Trophoblast cell (in vitro differentiated cells and primary cell): ENCODE measurements around the gene ATAD3C.
"Not testable (repeated sequence)": the region's sequence is repeated elsewhere in the genome, so short reads cannot be mapped to it uniquely, and the experiment has no call there.

Experiments used
- DNase-seq, 2 donors: peaks; one replicate each; pipeline ENCODE4 v3.0.0-alpha.2; 2016
- H2AFZ ChIP-seq: 2 replicates; pipeline ENCODE4 v1.6.1; 2013; ENCODE audit warnings: low read length, moderate library complexity, mild to moderate bottlenecking; ENCODE audit not compliant: insufficient read depth, poor library complexity
- H2AK5ac ChIP-seq: 2 replicates; pipeline ENCODE4 v1.6.1; 2013; ENCODE audit warnings: mild to moderate bottlenecking, low read length
- H2BK120ac ChIP-seq: 2 replicates; pipeline ENCODE4 v1.6.1; 2013; ENCODE audit warnings: low read length, mild to moderate bottlenecking, moderate library complexity; ENCODE audit not compliant: insufficient read depth, poor library complexity
- H2BK12ac ChIP-seq: 2 replicates; pipeline ENCODE4 v1.6.1; 2013; ENCODE audit warnings: mild to moderate bottlenecking, low read length, moderate library complexity
- H2BK5ac ChIP-seq: 2 replicates; pipeline ENCODE4 v1.6.1; 2013; ENCODE audit warnings: low read length, low read depth, moderate library complexity, mild to moderate bottlenecking; ENCODE audit not compliant: poor library complexity
- H3K14ac ChIP-seq: 2 replicates; pipeline ENCODE4 v1.6.1; 2013; ENCODE audit warnings: mild to moderate bottlenecking, low read length
- H3K18ac ChIP-seq: 2 replicates; pipeline ENCODE4 v1.6.1; 2013; ENCODE audit warnings: mild to moderate bottlenecking, low read length
- H3K23ac ChIP-seq: 2 replicates; pipeline ENCODE4 v1.6.1; 2013; ENCODE audit warnings: low read length
- H3K27ac ChIP-seq: 2 replicates; pipeline ENCODE4 v1.5.1; 2013; ENCODE audit warnings: low read depth, mild to moderate bottlenecking, inconsistent platforms, low read length, moderate library complexity
- H3K27me3 ChIP-seq: 2 replicates; pipeline ENCODE4 v1.6.1; 2013; ENCODE audit warnings: inconsistent platforms, mild to moderate bottlenecking, low read length, moderate library complexity; ENCODE audit not compliant: insufficient read depth
- H3K36me3 ChIP-seq, 2 experiments: 1 replicate in 1 of 2; 2 replicates in 1 of 2; pipeline ENCODE4 v1.6.1; 2013; ENCODE audit warnings: low read length in 2 of 2, mild to moderate bottlenecking in 2 of 2, moderate library complexity in 1 of 2; ENCODE audit not compliant: insufficient read depth in 2 of 2, control insufficient read depth in 1 of 2
- H3K4ac ChIP-seq: 2 replicates; pipeline ENCODE4 v1.6.1; 2013; ENCODE audit warnings: low read depth, mild to moderate bottlenecking, low read length, moderate library complexity
- H3K4me1 ChIP-seq, 2 experiments: 1 replicate in 1 of 2; 2 replicates in 1 of 2; pipeline ENCODE4 v1.6.1; 2013; ENCODE audit warnings: low read length in 2 of 2, mild to moderate bottlenecking in 2 of 2, moderate library complexity in 1 of 2; ENCODE audit not compliant: insufficient read depth in 2 of 2, control insufficient read depth in 1 of 2
- H3K4me2 ChIP-seq: 2 replicates; pipeline ENCODE4 v1.6.1; 2013; ENCODE audit warnings: inconsistent platforms, mild to moderate bottlenecking, low read length, moderate library complexity
- H3K4me3 ChIP-seq: 2 replicates; pipeline ENCODE4 v1.5.1; 2013; ENCODE audit warnings: mild to moderate bottlenecking, low read depth, low read length, inconsistent platforms
- H3K79me1 ChIP-seq: one replicate; pipeline ENCODE4 v1.6.1; 2013; ENCODE audit warnings: low read length
- H3K79me2 ChIP-seq: 2 replicates; pipeline ENCODE4 v1.6.1; 2013; ENCODE audit warnings: low read length, mild to moderate bottlenecking; ENCODE audit not compliant: control insufficient read depth, insufficient read depth, poor library complexity
- H3K9ac ChIP-seq: 2 replicates; pipeline ENCODE4 v1.6.1; 2013; ENCODE audit warnings: mild to moderate bottlenecking, low read length
- H3K9me3 ChIP-seq: 2 replicates; pipeline ENCODE4 v1.6.1; 2013; ENCODE audit warnings: low read depth, mild to moderate bottlenecking, control low read depth, inconsistent platforms, low read length; ENCODE audit not compliant: insufficient read depth
- H4K12ac ChIP-seq: 2 replicates; pipeline ENCODE4 v1.6.1; 2013; ENCODE audit warnings: low read depth, mild to moderate bottlenecking, low read length, moderate library complexity
- H4K8ac ChIP-seq: 2 replicates; pipeline ENCODE4 v1.6.1; 2013; ENCODE audit warnings: low read depth, mild to moderate bottlenecking, low read length, moderate library complexity
- H4K91ac ChIP-seq: one replicate; pipeline ENCODE4 v1.6.1; 2013; ENCODE audit warnings: low read depth, mild to moderate bottlenecking, low read length, moderate library complexity
- WGBS: extraction: QIAGEN DNeasy Blood & Tissue Kit; methylation state at CpG from one replicate; pipeline ENCODE4 v1.1.7; 2013; ENCODE audit warnings: missing lambda C conversion rate; ENCODE audit not compliant: insufficient read length, insufficient coverage; ENCODE audit errors: extremely low coverage; 5-methylcytosine and 5-hydroxymethylcytosine counted together

The ATAD3C gene

GRCh38 chr1:1479547-1480487 lies 30.3 kb downstream of the ATAD3C start:
- Histone ChIP-seq H3K4me1 (no peaks in the 10 kb centered on the region), H4K91ac (no peak overlapping the region), H2BK12ac (no peak overlapping the region), H3K14ac (no peak overlapping the region), H2BK5ac (no peak overlapping the region), H3K27ac (no peak overlapping the region), H3K4ac (no peak overlapping the region), H3K9ac (no peak overlapping the region), H3K9me3 (peaks cover 8% of the 10 kb centered on the region), H3K79me2 (no peaks in the 10 kb centered on the region), H3K36me3 (peaks cover 65 to 66% of the 10 kb centered on the region in 2 experiments), H3K27me3 (no peaks in the 10 kb centered on the region), H3K18ac (no peak overlapping the region), H4K8ac (no peak overlapping the region), H4K12ac (no peak overlapping the region), H2AFZ (no peak overlapping the region), H2AK5ac (no peak overlapping the region), H2BK120ac (no peak overlapping the region), H3K4me2 (no peak overlapping the region), H3K4me3 (peak overlapping the region; percentile 52), H3K79me1 (no peaks in the 10 kb centered on the region), H3K23ac (no peak overlapping the region)
- no peak for DNase-seq
- WGBS = no CpG with 5 or more reads among the region's 42 CpGs

- H3K4ac ChIP-seq, H4K91ac ChIP-seq, H2BK12ac ChIP-seq, H3K4me2 ChIP-seq, H2BK120ac ChIP-seq, H3K14ac ChIP-seq, H2AK5ac ChIP-seq, H3K23ac ChIP-seq, H3K18ac ChIP-seq, H3K27me3 ChIP-seq, H4K8ac ChIP-seq, DNase-seq, H3K9ac ChIP-seq, H2BK5ac ChIP-seq, H3K27ac ChIP-seq, H3K9me3 ChIP-seq, H2AFZ ChIP-seq, H3K79me2 ChIP-seq, H4K12ac ChIP-seq, H3K4me1 ChIP-seq, H3K4me3 ChIP-seq, H3K79me1 ChIP-seq: not testable (repeated sequence)
- H3K36me3 ChIP-seq = peaks cover 66 to 69% of the 10 kb centered on the region in 2 experiments
- no CpG with 5 or more reads among the region's 16 CpGs for whole genome bisulfite sequencing
These were observed 31.0 kb downstream of the ATAD3C start for GRCh38 chr1:1480488-1480867.

DNA sequence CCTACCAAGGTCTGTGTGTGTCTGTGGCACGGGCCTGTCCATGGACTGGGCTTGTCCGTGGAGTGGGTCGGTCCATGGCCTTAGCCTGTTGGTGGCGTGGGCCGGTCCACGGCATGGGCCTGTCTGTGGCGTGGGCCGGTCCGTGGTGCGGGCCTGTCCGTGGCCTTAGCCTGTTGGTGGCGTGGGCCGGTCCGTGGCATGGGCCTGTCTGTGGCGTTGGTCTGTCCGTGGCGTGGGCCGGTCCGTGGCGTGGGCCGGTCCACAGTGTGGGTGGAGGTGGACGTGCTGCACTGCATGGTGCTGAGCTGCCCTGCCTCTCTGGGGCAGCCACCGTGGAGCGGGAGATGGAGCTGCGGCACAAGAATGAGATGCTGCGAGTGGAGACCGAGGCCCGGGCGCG lies 32.3 kb downstream of the ATAD3C start:
- H3K23ac ChIP-seq, DNase-seq, H3K79me1 ChIP-seq, H3K27ac ChIP-seq, H3K9me3 ChIP-seq, H2AFZ ChIP-seq, H3K4me3 ChIP-seq, H3K4me1 ChIP-seq, H3K79me2 ChIP-seq, H3K27me3 ChIP-seq, H3K14ac ChIP-seq, H2BK120ac ChIP-seq, H3K9ac ChIP-seq, H3K4ac ChIP-seq, H4K12ac ChIP-seq, H4K91ac ChIP-seq, H2AK5ac ChIP-seq, H4K8ac ChIP-seq, H2BK12ac ChIP-seq, H2BK5ac ChIP-seq, H3K18ac ChIP-seq, H3K4me2 ChIP-seq: not testable (repeated sequence)
- WGBS = no CpG with 5 or more reads among the region's 30 CpGs
- peaks cover 73 to 77% of the 10 kb centered on the region in 2 experiments for H3K36me3 ChIP-seq

GRCh38 chr1:1482856-1483255 lies 33.4 kb downstream of the ATAD3C start:
- Histone ChIP-seq H3K4ac (no peak overlapping the region), H2BK12ac (no peak overlapping the region)

More at GRCh38 chr1:1482856-1483255, 33.4 kb downstream of the ATAD3C start:
- Histone ChIP-seq H3K4me3 (no peak overlapping the region), H3K79me2 (no peaks in the 10 kb centered on the region), H2AFZ (no peak overlapping the region), H2AK5ac (no peak overlapping the region), H2BK5ac (no peak overlapping the region), H3K36me3 (peaks cover 72 to 76% of the 10 kb centered on the region in 2 experiments), H3K27ac (no peak overlapping the region), H3K4me1 (no peaks in the 10 kb centered on the region), H4K8ac (no peak overlapping the region), H3K18ac (no peak overlapping the region), H3K23ac (no peak overlapping the region), H2BK120ac (no peak overlapping the region), H3K14ac (no peak overlapping the region), H4K12ac (no peak overlapping the region), H3K9ac (no peak overlapping the region), H3K9me3 (peaks cover 8% of the 10 kb centered on the region), H3K4me2 (no peak overlapping the region), H3K79me1 (no peaks in the 10 kb centered on the region), H4K91ac (no peak overlapping the region), H3K27me3 (no peaks in the 10 kb centered on the region)
- no peak for DNase-seq
- WGBS = no CpG with 5 or more reads among the region's 14 CpGs
